ENCODE data around the gene MGAT3. TPM values are rescaled to one million over a fixed set of nuclear protein-coding genes. Genes with fewer than 3 reads are reported as not detected.

The MGAT3 gene
- total RNA-seq, 2 experiments from 2014 or later: 1.0 to 1.2 TPM

- no peak overlapping the region for H3K27ac Mint-ChIP-seq
- no peaks in the 10 kb centered on the region for H3K36me3 Mint-ChIP-seq
- no peaks in the 10 kb centered on the region for H3K4me1 Mint-ChIP-seq
- no peaks in the 10 kb centered on the region for H3K9me3 Mint-ChIP-seq
- H3K4me3 Mint-ChIP-seq: no peak overlapping the region
- H3K27me3 Mint-ChIP-seq: no peaks in the 10 kb centered on the region
- no peak for DNase-seq
Measured at GRCh38 chr22:39482768-39483167, 26.0 kb downstream of the MGAT3 start.

GRCh38 chr22:39486951-39487825 is 30.4 kb downstream of the MGAT3 start:
- Mint-ChIP-seq H3K4me1 (peaks cover 3% of the 10 kb centered on the region), H3K36me3 (no peaks in the 10 kb centered on the region), H3K4me3 (no peak overlapping the region), H3K27me3 (no peaks in the 10 kb centered on the region), H3K27ac (no peak overlapping the region), H3K9me3 (no peaks in the 10 kb centered on the region)
- no peak for DNase-seq

DNA sequence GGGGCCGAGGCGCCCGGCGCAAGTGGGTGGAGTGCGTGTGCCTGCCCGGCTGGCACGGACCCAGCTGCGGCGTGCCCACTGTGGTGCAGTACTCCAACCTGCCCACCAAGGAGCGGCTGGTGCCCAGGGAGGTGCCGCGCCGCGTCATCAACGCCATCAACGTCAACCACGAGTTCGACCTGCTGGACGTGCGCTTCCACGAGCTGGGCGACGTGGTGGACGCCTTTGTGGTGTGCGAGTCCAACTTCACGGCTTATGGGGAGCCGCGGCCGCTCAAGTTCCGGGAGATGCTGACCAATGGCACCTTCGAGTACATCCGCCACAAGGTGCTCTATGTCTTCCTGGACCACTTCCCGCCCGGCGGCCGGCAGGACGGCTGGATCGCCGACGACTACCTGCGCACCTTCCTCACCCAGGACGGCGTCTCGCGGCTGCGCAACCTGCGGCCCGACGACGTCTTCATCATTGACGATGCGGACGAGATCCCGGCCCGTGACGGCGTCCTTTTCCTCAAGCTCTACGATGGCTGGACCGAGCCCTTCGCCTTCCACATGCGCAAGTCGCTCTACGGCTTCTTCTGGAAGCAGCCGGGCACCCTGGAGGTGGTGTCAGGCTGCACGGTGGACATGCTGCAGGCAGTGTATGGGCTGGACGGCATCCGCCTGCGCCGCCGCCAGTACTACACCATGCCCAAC is 31.2 kb downstream of the MGAT3 start:
- Mint-ChIP-seq H3K9me3 (no peaks in the 10 kb centered on the region), H3K27me3 (no peaks in the 10 kb centered on the region), H3K4me1 (peaks cover 4% of the 10 kb centered on the region), H3K36me3 (no peaks in the 10 kb centered on the region), H3K27ac (no peak overlapping the region), H3K4me3 (no peak overlapping the region)
- no peak for DNase-seq

DNA sequence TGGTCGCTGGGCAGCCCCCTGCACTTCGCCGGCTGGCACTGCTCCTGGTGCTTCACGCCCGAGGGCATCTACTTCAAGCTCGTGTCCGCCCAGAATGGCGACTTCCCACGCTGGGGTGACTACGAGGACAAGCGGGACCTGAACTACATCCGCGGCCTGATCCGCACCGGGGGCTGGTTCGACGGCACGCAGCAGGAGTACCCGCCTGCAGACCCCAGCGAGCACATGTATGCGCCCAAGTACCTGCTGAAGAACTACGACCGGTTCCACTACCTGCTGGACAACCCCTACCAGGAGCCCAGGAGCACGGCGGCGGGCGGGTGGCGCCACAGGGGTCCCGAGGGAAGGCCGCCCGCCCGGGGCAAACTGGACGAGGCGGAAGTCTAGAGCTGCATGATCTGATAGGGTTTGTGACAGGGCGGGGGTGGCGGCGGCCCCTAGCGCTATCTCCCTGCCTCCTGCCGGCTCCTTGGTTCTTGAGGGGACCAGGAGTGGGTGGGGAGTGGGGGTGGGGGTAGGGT is 31.8 kb downstream of the MGAT3 start:
- Mint-ChIP-seq H3K4me1 (peaks cover 10% of the 10 kb centered on the region), H3K4me3 (no peak overlapping the region), H3K36me3 (no peaks in the 10 kb centered on the region), H3K27ac (no peak overlapping the region), H3K9me3 (no peaks in the 10 kb centered on the region), H3K27me3 (no peaks in the 10 kb centered on the region)
- no peak for DNase-seq

DNA sequence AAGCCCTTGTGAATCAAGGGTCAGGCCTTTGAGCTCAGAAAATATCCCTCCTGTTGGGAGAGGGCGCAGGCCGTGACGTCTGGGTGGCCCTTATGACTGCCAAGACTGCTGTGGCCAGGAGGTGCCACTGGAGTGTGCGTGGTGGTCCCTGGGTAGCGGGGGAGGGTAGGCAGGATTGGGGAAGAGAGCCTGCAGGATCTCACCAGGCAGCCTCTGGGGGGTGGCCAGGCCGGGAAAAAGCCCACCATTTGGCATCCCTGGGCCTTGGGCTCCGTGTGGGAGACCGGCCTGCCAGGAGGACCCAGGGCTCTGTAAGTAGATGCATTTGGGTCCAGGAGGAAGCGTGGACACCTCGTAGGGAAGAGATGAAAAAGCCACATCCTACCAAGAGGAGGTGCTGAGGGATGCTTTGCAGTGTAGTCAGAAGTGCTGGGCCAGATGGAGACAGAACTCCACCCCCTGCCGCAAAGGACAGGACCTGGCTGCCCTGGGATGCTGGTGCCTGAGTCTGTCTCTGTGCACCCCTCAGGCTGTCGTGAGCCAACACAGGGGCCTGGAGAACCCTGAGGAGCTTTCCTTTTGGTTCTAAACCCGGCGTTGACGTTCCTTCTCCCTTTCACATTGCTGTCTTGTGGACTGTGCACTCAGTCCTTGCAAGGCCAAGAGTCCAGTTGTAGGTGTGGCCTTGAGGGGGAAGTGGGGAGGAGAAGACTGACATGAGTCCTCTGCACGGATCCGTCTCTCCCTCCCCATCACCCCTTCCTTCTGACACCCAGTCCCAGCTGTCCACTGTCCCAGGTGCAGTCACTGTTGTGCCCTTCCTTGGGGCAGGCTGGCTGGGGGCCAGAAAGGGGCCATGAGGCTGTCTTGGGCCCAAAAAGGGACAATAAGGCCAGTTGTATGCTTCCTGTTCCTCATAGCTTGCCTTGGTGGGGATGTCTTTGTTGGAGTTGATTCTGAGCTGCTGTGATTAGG is 32.6 kb downstream of the MGAT3 start:
- Mint-ChIP-seq H3K27me3 (no peaks in the 10 kb centered on the region), H3K4me1 (peaks cover 10% of the 10 kb centered on the region), H3K4me3 (no peak overlapping the region), H3K36me3 (no peaks in the 10 kb centered on the region), H3K9me3 (no peaks in the 10 kb centered on the region), H3K27ac (no peak overlapping the region)
- DNase-seq: no peak

- no peaks in the 10 kb centered on the region for H3K27me3 Mint-ChIP-seq
- H3K4me1 Mint-ChIP-seq: peaks cover 14% of the 10 kb centered on the region
- no peaks in the 10 kb centered on the region for H3K9me3 Mint-ChIP-seq
- H3K27ac Mint-ChIP-seq: no peak overlapping the region
- H3K36me3 Mint-ChIP-seq: no peaks in the 10 kb centered on the region
- peak; percentile 78 for DNase-seq
- no peak overlapping the region for H3K4me3 Mint-ChIP-seq
Measured at GRCh38 chr22:39490135-39490798, 33.5 kb downstream of the MGAT3 start.

GRCh38 chr22:39490966-39491680 is 34.3 kb downstream of the MGAT3 start:
- Mint-ChIP-seq H3K36me3 (no peaks in the 10 kb centered on the region), H3K4me3 (no peak overlapping the region), H3K4me1 (peaks cover 14% of the 10 kb centered on the region), H3K27ac (no peak overlapping the region), H3K27me3 (no peaks in the 10 kb centered on the region), H3K9me3 (no peaks in the 10 kb centered on the region)
- no peak for DNase-seq

GRCh38 chr22:39491696-39492095 is 34.9 kb downstream of the MGAT3 start:
- Mint-ChIP-seq H3K9me3 (no peaks in the 10 kb centered on the region), H3K27me3 (no peaks in the 10 kb centered on the region), H3K4me1 (peaks cover 17% of the 10 kb centered on the region), H3K36me3 (no peaks in the 10 kb centered on the region), H3K4me3 (no peak overlapping the region), H3K27ac (no peak overlapping the region)
- DNase-seq: no peak

- H3K36me3 Mint-ChIP-seq: no peaks in the 10 kb centered on the region
- no peak for DNase-seq
- peaks cover 17% of the 10 kb centered on the region for H3K4me1 Mint-ChIP-seq
- no peak overlapping the region for H3K4me3 Mint-ChIP-seq
- H3K9me3 Mint-ChIP-seq: no peaks in the 10 kb centered on the region
- no peaks in the 10 kb centered on the region for H3K27me3 Mint-ChIP-seq
- no peak overlapping the region for H3K27ac Mint-ChIP-seq
Measured at GRCh38 chr22:39492186-39492585, 35.4 kb downstream of the MGAT3 start.

DNA sequence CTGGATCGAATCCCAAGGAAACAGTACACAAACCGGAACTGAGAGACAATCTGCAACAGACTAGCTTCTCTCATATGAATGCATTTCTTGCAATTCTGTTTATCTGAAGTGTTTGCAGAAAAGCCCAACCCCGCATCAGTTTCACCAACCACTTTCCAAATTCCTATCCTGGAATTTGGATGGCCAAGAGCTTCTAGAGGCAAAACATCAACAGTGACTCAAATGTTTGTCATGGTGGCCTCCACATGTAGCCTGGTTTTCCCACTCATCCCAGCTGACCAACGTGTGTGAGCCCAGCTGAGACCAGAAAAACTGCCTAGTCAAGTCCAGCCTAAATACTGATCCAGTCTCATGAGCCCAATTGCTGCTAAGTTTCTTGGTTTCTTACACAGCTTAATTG is 36.9 kb downstream of the MGAT3 start:
- no peaks in the 10 kb centered on the region for H3K9me3 Mint-ChIP-seq
- no peak overlapping the region for H3K4me3 Mint-ChIP-seq
- no peaks in the 10 kb centered on the region for H3K27me3 Mint-ChIP-seq
- no peaks in the 10 kb centered on the region for H3K36me3 Mint-ChIP-seq
- H3K4me1 Mint-ChIP-seq: peaks cover 17% of the 10 kb centered on the region
- H3K27ac Mint-ChIP-seq: no peak overlapping the region
- no peak for DNase-seq

- Mint-ChIP-seq H3K4me1 (peaks cover 17% of the 10 kb centered on the region), H3K27ac (no peak overlapping the region), H3K27me3 (no peaks in the 10 kb centered on the region), H3K36me3 (no peaks in the 10 kb centered on the region), H3K4me3 (no peak overlapping the region), H3K9me3 (no peaks in the 10 kb centered on the region)
- no peak for DNase-seq
Measured at GRCh38 chr22:39494471-39495120, 37.8 kb downstream of the MGAT3 start.

- H3K36me3 Mint-ChIP-seq: no peaks in the 10 kb centered on the region
- no peak overlapping the region for H3K27ac Mint-ChIP-seq
- H3K4me1 Mint-ChIP-seq: peaks cover 14% of the 10 kb centered on the region
- H3K27me3 Mint-ChIP-seq: no peaks in the 10 kb centered on the region
- no peak overlapping the region for H3K4me3 Mint-ChIP-seq
- no peaks in the 10 kb centered on the region for H3K9me3 Mint-ChIP-seq
- DNase-seq: peak; percentile 59
Measured at GRCh38 chr22:39496131-39496838, 39.5 kb downstream of the MGAT3 start.

DNA sequence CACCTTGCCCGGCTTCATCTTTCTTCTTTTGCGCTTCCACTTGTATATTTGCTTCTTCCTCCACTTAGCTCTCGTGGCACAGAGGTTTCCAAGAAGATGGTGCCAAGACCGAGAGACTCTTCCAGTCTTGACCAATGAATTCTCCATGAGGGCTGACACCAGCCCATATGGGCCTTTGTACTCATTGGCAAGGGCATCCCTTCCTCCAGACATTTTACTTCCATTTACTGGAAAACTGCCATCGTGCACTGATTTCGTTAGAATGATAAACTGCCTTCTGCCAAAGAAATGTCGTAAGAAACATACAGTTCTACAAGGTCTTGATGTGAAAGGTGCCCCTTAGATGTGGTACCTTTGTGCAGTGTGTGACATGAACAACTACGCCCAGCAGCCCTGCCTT is 40.6 kb downstream of the MGAT3 start:
- peaks cover 2% of the 10 kb centered on the region for H3K36me3 Mint-ChIP-seq
- peaks cover 19% of the 10 kb centered on the region for H3K4me1 Mint-ChIP-seq
- DNase-seq: no peak
- H3K27ac Mint-ChIP-seq: no peak overlapping the region
- no peak overlapping the region for H3K4me3 Mint-ChIP-seq
- no peaks in the 10 kb centered on the region for H3K9me3 Mint-ChIP-seq
- H3K27me3 Mint-ChIP-seq: no peaks in the 10 kb centered on the region
